HG03439 (cell line): ENCODE measurements around the gene FRMPD4.

ENCODE experiments used
- ATAC-seq: cut with Tn5 transposase; IDR thresholded peaks from one replicate; pipeline ENCODE4 v1.9.1; 2021; ENCODE audit warnings: mild to moderate bottlenecking, moderate library complexity; ENCODE audit not compliant: unreplicated experiment

FRMPD4 gene

GRCh38 chrX:12292996-12293765 lies 154.9 kb downstream of the FRMPD4 start:
- ATAC-seq: no peak

- no peak for ATAC-seq
Observed at GRCh38 chrX:12297353-12297752, 159.1 kb downstream of the FRMPD4 start.

- ATAC-seq: no peak
Observed at GRCh38 chrX:12301288-12301687, 163.0 kb downstream of the FRMPD4 start.

GRCh38 chrX:12304261-12304660 lies 166.0 kb downstream of the FRMPD4 start:
- no peak for ATAC-seq

- ATAC-seq: no peak
Observed at GRCh38 chrX:12307961-12308360, 169.7 kb downstream of the FRMPD4 start.

GRCh38 chrX:12308420-12308819 lies 170.1 kb downstream of the FRMPD4 start:
- no peak for ATAC-seq

GRCh38 chrX:12309040-12309743 lies 170.9 kb downstream of the FRMPD4 start:
- no peak for ATAC-seq

- no peak for ATAC-seq
Observed at GRCh38 chrX:12309744-12310076, 171.4 kb downstream of the FRMPD4 start.

GRCh38 chrX:12314651-12315050 lies 176.4 kb downstream of the FRMPD4 start:
- no peak for ATAC-seq

- no peak for ATAC-seq
Observed at GRCh38 chrX:12315526-12315925, 177.3 kb downstream of the FRMPD4 start.

GRCh38 chrX:12319003-12319519 lies 180.8 kb downstream of the FRMPD4 start:
- ATAC-seq: no peak

- ATAC-seq: no peak
Observed at GRCh38 chrX:12319992-12320391, 181.7 kb downstream of the FRMPD4 start.

GRCh38 chrX:12322031-12322430 lies 183.8 kb downstream of the FRMPD4 start:
- no peak for ATAC-seq

GRCh38 chrX:12325171-12325570 lies 186.9 kb downstream of the FRMPD4 start:
- ATAC-seq: no peak

GRCh38 chrX:12327836-12328235 lies 189.6 kb downstream of the FRMPD4 start:
- no peak for ATAC-seq

- no peak for ATAC-seq
Observed at GRCh38 chrX:12329476-12329875, 191.2 kb downstream of the FRMPD4 start.

- no peak for ATAC-seq
Observed at GRCh38 chrX:12330841-12331240, 192.6 kb downstream of the FRMPD4 start.

GRCh38 chrX:12332786-12333347 lies 194.6 kb downstream of the FRMPD4 start:
- ATAC-seq: no peak

GRCh38 chrX:12339921-12340320 lies 201.6 kb downstream of the FRMPD4 start:
- no peak for ATAC-seq

- no peak for ATAC-seq
Observed at GRCh38 chrX:12344954-12345353, 206.7 kb downstream of the FRMPD4 start.

GRCh38 chrX:12349201-12349600 lies 210.9 kb downstream of the FRMPD4 start:
- no peak for ATAC-seq

- ATAC-seq: no peak
Observed at GRCh38 chrX:12352922-12353321, 214.6 kb downstream of the FRMPD4 start.
